ENCODE measurements around the gene CLN6.

CLN6 gene

GRCh38 chr15:68229386-68230156, at the start of gene CLN6:
Gene CLN6, minus strand, starts transcription at chr15:68229728. Its CDS starts 144 bp downstream, at chr15:68229584.
- peak; percentile 90 for DNase-seq (ENCODE audit: extremely low read depth, insufficient read length)
- no peak for TF ChIP-seq CTCF (IDR thresholded peaks at IDR 0.05; ENCODE audit: insufficient read depth, low read length, poor library complexity, severe bottlenecking)

GRCh38 chr15:68278595-68279405, 49.3 kb upstream of the CLN6 start:
- Histone ChIP-seq H3K4me3 (replicated peaks; ENCODE audit: low read depth, low read length) (peak overlapping the region; percentile 99), H3K36me3 (ENCODE audit: control insufficient read depth, insufficient read depth, low read length) (no peaks in the 10 kb centered on the region; the same call in 1 of the 2 replicates), H3K27me3 (replicated peaks; ENCODE audit: control insufficient read depth, insufficient read depth, low read length) (no peaks in the 10 kb centered on the region)
- DNase-seq (ENCODE audit: extremely low read depth, insufficient read length): no peak
- no peak for TF ChIP-seq CTCF (IDR thresholded peaks at IDR 0.05; ENCODE audit: insufficient read depth, low read length, poor library complexity, severe bottlenecking)

More at GRCh38 chr15:68229386-68230156, at the start of gene CLN6:
- Histone ChIP-seq H3K36me3 (ENCODE audit: control insufficient read depth, insufficient read depth, low read length) (no peaks in the 10 kb centered on the region), H3K27me3 (replicated peaks; ENCODE audit: control insufficient read depth, insufficient read depth, low read length) (no peaks in the 10 kb centered on the region), H3K4me3 (replicated peaks; ENCODE audit: low read depth, low read length) (peak within 1 kb of the TSS; percentile 88)

GRCh38 chr15:68278345-68278594, 48.7 kb upstream of the CLN6 start:
- peak; percentile 61 for TF ChIP-seq CTCF (IDR thresholded peaks at IDR 0.05; ENCODE audit: insufficient read depth, low read length, poor library complexity, severe bottlenecking)
- H3K4me3 ChIP-seq (replicated peaks; ENCODE audit: low read depth, low read length): peak overlapping the region; percentile 99
- no peaks in the 10 kb centered on the region; the same call in 1 of the 2 replicates for H3K36me3 ChIP-seq (ENCODE audit: control insufficient read depth, insufficient read depth, low read length)
- no peak for DNase-seq (ENCODE audit: extremely low read depth, insufficient read length)
- no peaks in the 10 kb centered on the region for H3K27me3 ChIP-seq (replicated peaks; ENCODE audit: control insufficient read depth, insufficient read depth, low read length)

- DNase-seq (ENCODE audit: extremely low read depth, insufficient read length): peak; percentile 97
- no peak for TF ChIP-seq CTCF (IDR thresholded peaks at IDR 0.05; ENCODE audit: insufficient read depth, low read length, poor library complexity, severe bottlenecking)
- Histone ChIP-seq H3K4me3 (replicated peaks; ENCODE audit: low read depth, low read length) (peak within 1 kb of the TSS; percentile 99), H3K27me3 (replicated peaks; ENCODE audit: control insufficient read depth, insufficient read depth, low read length) (no peaks in the 10 kb centered on the region), H3K36me3 (ENCODE audit: control insufficient read depth, insufficient read depth, low read length) (no peaks in the 10 kb centered on the region; the same call in 1 of the 2 replicates)
Observed at GRCh38 chr15:68277603-68278344, 48.2 kb upstream of the CLN6 start, which contains the start of gene FEM1B. Gene FEM1B, plus strand, starts transcription at chr15:68277745. Its CDS starts 673 bp downstream, at chr15:68278418.

- no peak for TF ChIP-seq CTCF (IDR thresholded peaks at IDR 0.05; ENCODE audit: insufficient read depth, low read length, poor library complexity, severe bottlenecking)
- H3K4me3 ChIP-seq (replicated peaks; ENCODE audit: low read depth, low read length): peak overlapping the region; percentile 99
- DNase-seq (ENCODE audit: extremely low read depth, insufficient read length): no peak
Observed at GRCh38 chr15:68277131-68277602, 47.6 kb upstream of the CLN6 start.

More at GRCh38 chr15:68277131-68277602, 47.6 kb upstream of the CLN6 start:
- H3K27me3 ChIP-seq (replicated peaks; ENCODE audit: control insufficient read depth, insufficient read depth, low read length): no peaks in the 10 kb centered on the region
- H3K36me3 ChIP-seq (ENCODE audit: control insufficient read depth, insufficient read depth, low read length): no peaks in the 10 kb centered on the region; the same call in 1 of the 2 replicates
